GM15510 (cell line): ENCODE data around the gene PLXNA3.

Experiments used
- POLR2A ChIP-seq: IDR thresholded peaks from 3 replicates; pipeline ENCODE4 v1.6.1; 2011; ENCODE audit warnings: borderline replicate concordance; ENCODE audit not compliant: insufficient read length; ENCODE audit errors: extremely low read depth

Gene PLXNA3

GRCh38 chrX:154443992-154444754 lies 13.9 kb upstream of the PLXNA3 start, which contains the start of gene FAM50A:
FAM50A (plus strand) TSS chrX:154444141; CDS start chrX:154444236, 95 bp downstream.
- TF ChIP-seq POLR2A: peak; percentile 24

GRCh38 chrX:154444755-154445246 lies 13.3 kb upstream of the PLXNA3 start:
- no peak for TF ChIP-seq POLR2A

- no peak for TF ChIP-seq POLR2A
These were observed 12.3 kb upstream of the PLXNA3 start for GRCh38 chrX:154445776-154446175.

GRCh38 chrX:154446430-154446829 lies 11.7 kb upstream of the PLXNA3 start:
- no peak for TF ChIP-seq POLR2A

- TF ChIP-seq POLR2A: no peak
These were observed 9.6 kb upstream of the PLXNA3 start for GRCh38 chrX:154448484-154448883.

- TF ChIP-seq POLR2A: no peak
These were observed 8.5 kb upstream of the PLXNA3 start for GRCh38 chrX:154449618-154450017.

GRCh38 chrX:154450312-154450711 lies 7.8 kb upstream of the PLXNA3 start:
- no peak for TF ChIP-seq POLR2A

GRCh38 chrX:154452823-154453222 lies 5.3 kb upstream of the PLXNA3 start:
- TF ChIP-seq POLR2A: no peak

GRCh38 chrX:154457491-154458115 lies 478 bp upstream of the PLXNA3 start:
- TF ChIP-seq POLR2A: no peak

- TF ChIP-seq POLR2A: no peak
These were observed 1.1 kb downstream of the PLXNA3 start for GRCh38 chrX:154458954-154459778.

GRCh38 chrX:154459832-154460231 lies 1.8 kb downstream of the PLXNA3 start:
- no peak for TF ChIP-seq POLR2A

- TF ChIP-seq POLR2A: no peak
These were observed 2.2 kb downstream of the PLXNA3 start for GRCh38 chrX:154460326-154460725.

- TF ChIP-seq POLR2A: no peak
These were observed 4.3 kb downstream of the PLXNA3 start for GRCh38 chrX:154462396-154462795.

- no peak for TF ChIP-seq POLR2A
These were observed 5.6 kb downstream of the PLXNA3 start for GRCh38 chrX:154463611-154464220.
